Activated CD4-positive, CD25-positive, alpha-beta regulatory T cell treated with anti-CD3 and anti-CD28 coated beads, Interleukin-2, amount 50 U/mL, for 72 hours (primary cell): ENCODE measurements around the gene ATP10D.

ENCODE experiments used
- DNase-seq: peaks from one replicate; pipeline ENCODE4 v3.0.0; 2021

Gene ATP10D

DNA sequence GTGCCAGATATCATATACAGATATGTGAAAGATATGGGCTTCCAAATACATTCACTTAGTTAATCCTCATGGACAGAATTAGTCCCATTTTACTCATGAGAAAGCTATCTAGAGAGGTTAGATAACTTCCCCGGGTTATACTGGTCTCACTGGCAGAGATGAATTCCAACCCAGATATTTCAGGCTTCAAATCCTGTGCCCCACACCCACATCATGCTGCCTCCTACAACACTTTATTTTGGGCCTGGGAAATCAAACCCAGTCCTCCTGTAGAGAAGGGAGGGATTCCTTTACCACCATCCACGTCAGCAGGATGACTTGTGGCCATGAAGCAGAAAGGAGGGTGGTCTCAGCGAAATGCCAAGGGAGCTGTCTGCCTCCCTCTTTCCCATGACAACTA is 113.8 kb downstream of the ATP10D start:
- DNase-seq = no peak

DNA sequence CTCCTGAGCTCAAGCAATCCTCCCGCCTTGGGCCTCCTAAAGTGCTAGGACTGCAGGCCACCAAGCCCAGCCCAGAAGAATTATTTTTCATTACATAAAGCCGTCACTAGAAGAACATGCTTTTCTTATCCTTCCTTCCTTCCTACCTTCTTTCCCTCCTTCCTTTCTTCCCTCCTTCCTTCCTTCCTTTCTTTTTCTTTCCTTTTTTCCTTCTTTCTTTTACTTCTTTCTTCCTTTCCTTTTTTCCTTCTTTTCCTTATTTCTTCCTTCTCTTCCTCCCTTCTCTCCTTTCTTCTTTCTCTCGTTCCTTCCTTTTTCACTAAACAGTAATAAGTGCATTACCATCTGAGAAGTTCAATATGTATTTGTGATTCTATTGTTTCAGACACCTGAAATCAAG is 121.4 kb downstream of the ATP10D start:
- no peak for DNase-seq

DNA sequence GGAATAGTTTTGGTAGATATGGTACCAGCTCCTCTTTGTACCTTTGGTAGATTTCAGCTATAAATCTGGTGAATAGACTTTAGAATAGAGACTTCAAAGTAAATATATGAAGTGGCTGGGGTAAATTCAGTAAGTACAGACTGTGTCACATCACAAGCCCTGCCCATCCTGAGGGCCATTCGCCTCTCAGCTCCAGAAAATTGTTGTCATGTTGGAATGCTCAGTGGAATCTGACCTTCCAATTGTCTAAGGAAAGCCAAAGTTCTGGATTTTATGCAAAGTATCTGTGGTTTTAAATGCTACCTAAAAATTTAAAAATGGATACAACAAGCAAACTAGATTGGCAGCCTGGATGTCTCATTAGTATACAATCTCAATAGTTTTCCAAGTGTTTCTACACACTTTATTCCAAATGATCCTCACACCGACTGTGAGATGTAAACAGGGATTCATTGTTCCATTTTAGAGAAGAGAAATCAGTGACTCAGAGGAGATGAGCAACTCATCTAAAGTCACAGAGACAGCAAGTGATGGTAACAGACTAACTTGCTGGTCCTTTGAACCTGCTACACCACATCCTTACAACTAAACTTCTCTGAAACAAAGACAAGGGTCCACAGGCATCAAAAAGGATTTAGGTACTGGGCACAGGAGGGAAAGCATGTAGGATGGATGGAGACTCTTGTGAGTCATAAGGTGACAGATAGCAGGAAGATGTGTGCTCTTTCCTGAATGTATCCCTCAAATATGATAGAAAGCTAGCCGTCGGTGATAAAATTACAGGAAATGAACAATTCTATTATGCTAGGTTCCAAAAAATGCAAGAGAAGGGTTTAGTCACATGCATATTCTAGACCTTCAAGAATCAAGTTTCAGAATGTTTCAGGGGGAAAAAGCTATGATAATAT is 127.3 kb downstream of the ATP10D start:
- DNase-seq = no peak

DNA sequence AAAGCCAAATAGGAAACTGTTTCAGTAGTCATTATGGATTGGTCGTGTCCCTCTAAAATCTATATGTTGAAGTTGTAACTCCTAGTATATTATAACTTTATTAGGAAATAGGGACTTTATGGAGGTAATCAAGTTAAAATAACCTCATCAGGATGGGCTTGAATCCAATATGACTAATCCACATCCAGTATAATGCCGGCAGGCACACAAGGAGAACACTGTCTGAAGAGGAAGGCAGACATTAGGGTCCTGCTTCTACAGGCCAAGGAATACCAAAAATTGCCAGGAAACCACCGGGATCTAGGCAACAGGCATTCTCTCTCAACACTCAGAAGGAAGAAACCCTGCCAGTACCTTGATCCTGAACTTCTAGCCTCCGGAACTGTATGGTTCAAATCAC is 130.3 kb downstream of the ATP10D start:
- DNase-seq = no peak

DNA sequence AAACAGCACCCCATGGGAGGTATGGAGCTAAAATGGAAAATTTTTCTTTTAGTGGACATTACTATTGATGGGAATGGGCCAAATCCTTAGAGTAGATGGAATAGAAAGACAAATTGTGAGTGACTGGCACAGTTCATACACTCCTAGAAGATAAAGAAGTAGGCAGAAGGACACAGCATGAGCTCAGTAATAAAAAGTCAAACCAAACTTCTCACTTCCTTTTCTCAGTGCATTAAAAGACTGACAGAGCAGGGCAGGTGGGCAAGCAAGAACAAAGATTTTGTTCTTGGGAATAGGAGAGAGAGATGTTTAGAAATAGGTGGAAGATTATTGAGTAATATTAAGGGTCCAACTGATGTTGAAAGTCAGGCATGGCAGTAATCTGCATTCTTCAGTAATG is 132.5 kb downstream of the ATP10D start:
- no peak for DNase-seq

DNA sequence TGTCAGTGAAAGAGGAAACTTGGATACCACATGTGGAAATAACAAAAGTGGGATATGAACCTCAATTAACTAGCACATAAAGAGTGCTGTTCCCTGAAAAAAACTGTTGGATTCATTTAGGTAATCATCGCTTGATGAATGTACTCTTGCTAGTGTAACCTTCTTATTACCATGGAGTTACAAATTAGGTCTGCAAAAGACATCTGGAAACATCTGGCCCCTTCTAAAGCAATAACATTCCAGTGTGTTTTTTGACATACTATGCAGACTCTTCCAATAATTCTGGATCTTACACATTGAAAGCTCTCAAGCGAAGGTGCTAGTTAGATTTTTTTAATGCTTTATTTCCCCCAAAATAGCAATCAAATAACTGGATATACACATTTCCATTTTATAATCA is 134.6 kb downstream of the ATP10D start:
- DNase-seq = no peak

DNA sequence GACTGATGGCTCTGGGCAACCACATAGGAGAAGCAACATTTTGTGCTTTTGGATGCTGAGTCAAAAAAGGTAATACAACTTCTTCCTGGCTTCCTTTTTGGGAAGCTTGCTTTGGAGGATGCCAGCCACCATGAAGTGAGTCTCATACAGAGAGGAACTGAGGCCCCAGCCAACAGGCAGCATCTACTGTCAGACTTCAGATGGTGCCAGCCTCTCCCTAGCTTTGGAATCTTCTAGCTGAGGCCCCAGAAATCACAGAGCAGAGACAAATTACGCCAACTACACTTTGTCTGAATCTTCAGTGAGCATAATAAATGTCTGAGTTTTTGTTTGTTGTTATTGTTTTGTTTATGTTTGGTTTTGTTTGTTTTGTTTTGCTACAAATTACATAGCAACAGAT is 136.1 kb downstream of the ATP10D start:
- no peak for DNase-seq

DNA sequence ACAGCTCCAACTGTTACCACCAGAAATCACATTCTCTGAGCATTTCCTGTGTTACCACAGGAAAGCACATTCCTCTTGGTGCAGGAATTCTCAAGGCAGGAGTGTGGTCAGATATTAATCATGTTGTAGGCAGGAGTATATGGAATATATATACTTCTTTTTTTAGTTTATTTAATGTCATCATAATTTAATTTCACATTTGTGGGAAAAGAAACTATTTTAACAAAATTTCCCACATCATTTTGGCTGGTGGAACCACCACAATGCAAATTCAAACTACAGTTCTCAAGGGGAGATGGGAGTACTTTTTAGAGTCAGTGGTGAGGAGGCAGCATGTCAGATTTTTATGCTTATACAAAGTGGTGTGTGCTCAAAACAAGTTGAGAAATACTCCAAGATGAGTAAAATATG is 139.0 kb downstream of the ATP10D start:
- DNase-seq = no peak

DNA sequence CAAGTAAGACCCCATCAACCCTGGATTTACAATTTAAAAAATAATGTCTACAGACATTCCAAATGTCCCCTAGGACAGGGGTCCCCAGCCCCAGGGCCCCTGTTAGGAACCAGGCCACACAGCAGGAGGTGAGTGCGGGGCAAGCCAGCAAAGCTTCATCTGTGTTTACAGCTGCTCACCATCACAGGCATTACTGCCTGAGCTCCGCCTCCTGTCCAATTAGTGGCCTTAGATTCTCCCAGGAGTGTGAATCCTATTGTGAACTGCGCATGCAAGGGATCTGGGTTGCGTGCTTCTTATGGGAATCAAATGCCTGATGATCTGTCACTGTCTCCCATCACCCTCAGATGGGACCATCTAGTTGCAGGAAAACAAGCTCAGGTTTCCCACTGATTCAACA is 146.1 kb downstream of the ATP10D start:
- no peak for DNase-seq

DNA sequence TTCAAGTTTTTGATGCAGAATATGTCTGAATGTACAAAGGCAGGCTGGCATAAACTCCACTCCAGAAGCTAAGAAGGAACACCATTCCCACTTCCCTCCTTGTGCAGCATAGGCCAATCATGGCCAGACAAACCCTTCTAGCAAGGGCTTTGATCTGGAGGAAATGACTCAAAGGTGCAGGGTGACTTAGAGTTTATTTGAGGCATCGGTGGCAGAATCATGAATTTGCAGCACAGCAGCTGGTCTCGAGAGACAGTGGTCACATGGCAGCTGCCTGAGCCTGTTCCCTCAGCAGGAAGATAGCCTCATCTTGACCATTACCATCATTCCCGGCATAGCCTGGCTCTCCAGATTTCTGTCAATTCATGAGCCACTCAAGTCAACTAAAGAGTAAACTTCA is 154.5 kb downstream of the ATP10D start:
- DNase-seq = no peak

DNA sequence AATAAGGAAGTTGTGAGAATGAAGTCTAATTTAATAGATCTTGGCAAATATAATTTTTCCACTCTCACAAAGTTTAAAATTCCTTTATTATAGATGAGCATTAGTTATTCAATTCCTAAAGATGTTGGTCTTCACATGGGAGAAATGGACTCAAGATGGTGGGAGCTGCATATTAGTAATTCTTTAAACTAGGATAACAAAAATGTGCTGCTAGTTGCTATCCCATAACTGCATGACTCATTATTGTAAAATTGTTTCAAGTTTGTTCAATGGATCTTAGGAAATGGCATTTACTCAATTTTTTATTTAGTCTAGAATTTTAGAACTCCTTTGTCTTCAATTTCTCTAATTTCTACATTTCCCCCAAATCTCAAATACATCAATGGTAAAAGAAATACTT is 155.8 kb downstream of the ATP10D start:
- no peak for DNase-seq

DNA sequence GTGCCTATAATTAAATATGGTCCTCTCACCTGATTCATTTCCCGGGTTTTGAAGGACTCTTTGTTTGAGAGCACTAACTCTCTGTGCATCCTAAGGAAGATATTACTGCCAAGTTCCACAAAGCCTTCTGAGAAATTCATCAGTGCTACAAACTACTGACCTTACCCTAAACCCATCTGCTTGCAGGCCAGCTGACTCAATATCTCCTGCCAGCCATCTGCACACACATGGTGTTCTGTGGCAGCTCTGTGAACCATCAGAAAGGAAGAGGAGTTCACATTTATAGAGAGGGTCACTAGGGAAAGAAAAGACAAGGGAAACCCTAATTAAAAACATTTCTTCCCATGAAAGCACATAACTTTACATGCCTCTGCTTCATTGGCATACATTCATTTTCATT is 156.7 kb downstream of the ATP10D start:
- no peak for DNase-seq

DNA sequence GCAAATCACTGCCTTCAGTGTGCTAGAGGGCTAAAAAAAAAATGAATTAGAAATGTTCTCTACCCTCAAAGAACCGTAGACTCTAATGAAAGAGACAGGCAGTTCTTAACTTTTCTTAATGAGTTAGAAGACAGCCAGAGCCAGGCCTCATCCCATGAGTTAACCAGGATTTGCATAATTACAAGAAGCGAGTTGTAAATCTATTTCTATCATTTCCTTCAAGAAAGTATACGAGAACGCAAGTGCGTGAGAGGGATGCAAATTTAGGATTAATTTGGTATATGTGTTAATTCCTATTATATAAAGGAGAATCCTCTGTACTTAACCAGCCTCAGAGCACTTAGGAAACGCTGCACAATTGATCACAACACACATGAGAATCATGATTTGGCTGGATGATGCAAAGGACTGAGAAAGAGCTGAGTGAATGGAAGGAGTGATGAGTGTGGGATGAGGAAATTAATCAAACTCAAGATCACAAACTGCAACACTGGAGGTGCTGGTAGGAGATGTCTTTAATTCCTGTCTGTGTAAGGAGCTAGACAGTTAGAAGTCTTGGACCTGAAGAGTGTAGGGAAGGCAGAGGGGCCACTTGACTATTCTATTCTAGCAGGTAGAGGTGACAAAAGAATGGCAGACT is 157.2 kb downstream of the ATP10D start:
- no peak for DNase-seq
